Erythroblast (primary cell): Measurements from ENCODE around the gene SNAPC5.
A peak's percentile ranks its signal among the peaks of the same experiment; 100 is the strongest.

Source experiments
- DNase-seq, 2 experiments: peaks; one replicate each; lab custom pipeline; 2025; lab: John Stamatoyannopoulos, UW
- GATA1 ChIP-seq: IDR thresholded peaks from 2 replicates; pipeline ENCODE4 v1.6.1; 2011; ENCODE audit warnings: low read depth, mild to moderate bottlenecking, control low read depth, low read length, moderate library complexity
- POLR2A ChIP-seq: IDR thresholded peaks from 2 replicates; pipeline ENCODE4 v1.6.1; 2011; ENCODE audit warnings: mild to moderate bottlenecking, low read length

SNAPC5 gene, protein sequence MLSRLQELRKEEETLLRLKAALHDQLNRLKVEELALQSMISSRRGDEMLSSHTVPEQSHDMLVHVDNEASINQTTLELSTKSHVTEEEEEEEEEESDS

GRCh38 chr15:66497502-66498455 is at the start of gene SNAPC5:
Gene SNAPC5 (minus strand): TSS chr15:66497762. CDS start chr15:66497731, 31 bp downstream.
- TF ChIP-seq POLR2A (peak; percentile 79), GATA1 (no peak)
- DNase-seq, result peak; percentile 96 to 98

GRCh38 chr15:66545255-66545654 is 47.7 kb upstream of the SNAPC5 start:
- TF ChIP-seq GATA1 (no peak), POLR2A (no peak)
- DNase-seq, result no peak

DNA sequence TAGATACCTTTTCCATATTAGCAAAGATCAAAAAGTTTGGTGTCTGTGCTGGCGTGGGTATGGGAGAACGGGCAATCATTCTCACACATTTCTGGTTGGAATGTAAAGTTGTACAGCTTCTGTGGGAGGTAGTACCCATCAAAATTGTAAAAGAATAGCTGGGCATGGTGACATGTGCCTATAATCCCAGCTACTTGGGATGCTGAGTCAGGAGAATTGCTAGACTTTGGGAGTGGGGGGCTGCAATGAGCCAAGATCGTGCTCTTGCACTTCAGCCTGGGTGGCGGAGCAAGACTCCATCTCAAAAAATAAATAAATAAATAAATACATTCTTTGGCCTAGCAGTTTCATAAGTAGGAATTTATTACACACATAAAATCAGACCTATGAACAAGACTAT is 45.3 kb upstream of the SNAPC5 start:
- no peak for TF ChIP-seq POLR2A
- DNase-seq, result no peak

GRCh38 chr15:66535056-66535455 is 37.5 kb upstream of the SNAPC5 start:
- no peak for DNase-seq
- TF ChIP-seq GATA1, result no peak
- TF ChIP-seq POLR2A, result no peak

GRCh38 chr15:66524838-66525237 is 27.3 kb upstream of the SNAPC5 start:
- DNase-seq, result no peak
- TF ChIP-seq POLR2A (no peak), GATA1 (no peak)

GRCh38 chr15:66523926-66524325 is 26.4 kb upstream of the SNAPC5 start:
- no peak for DNase-seq
- TF ChIP-seq GATA1 (no peak), POLR2A (no peak)

DNA sequence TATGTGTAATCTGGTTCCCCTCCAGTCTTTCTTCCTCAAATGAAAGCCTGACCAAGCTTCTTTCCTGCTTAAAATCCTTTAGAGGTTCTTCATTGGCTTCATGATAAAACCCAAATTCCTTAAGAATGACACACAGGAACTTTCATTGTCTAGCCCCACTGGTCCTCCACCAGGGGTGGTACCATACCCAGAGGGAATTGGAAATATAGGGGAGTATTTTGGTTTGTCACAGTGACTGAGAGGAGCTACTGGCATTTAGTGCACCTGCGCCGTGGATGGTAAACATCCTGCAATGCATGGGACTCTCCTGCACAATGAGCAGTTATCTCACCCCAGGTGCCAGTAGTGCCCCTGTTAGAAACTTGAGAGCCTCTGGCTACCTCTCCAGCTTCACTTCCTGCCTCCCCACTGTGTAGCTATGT is 18.4 kb upstream of the SNAPC5 start:
- no peak for TF ChIP-seq POLR2A
- TF ChIP-seq GATA1, result no peak
- DNase-seq, result no peak

DNA sequence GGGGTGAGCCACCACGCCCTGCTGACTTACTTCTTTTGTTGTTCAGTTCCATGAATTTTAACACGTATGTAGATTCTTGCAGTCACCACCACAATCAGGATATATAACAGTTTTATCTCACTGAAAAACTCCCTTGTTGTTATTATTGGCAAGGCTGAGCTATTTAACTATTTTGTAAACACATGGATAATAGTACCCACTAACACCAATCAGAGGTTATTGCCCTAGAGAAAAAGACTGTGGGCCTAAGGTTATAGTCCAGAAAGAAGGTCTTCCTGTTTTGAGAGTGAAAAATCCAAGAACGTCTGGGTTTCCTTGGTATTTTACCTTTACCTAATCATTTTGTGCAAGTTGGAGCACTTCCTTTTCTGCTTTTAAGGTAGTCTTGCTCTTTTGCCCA is 17.0 kb upstream of the SNAPC5 start:
- no peak for TF ChIP-seq GATA1
- TF ChIP-seq POLR2A, result no peak
- no peak for DNase-seq

GRCh38 chr15:66508293-66508883 is 10.8 kb upstream of the SNAPC5 start:
- DNase-seq, result no peak
- TF ChIP-seq GATA1 (no peak), POLR2A (no peak)

DNA sequence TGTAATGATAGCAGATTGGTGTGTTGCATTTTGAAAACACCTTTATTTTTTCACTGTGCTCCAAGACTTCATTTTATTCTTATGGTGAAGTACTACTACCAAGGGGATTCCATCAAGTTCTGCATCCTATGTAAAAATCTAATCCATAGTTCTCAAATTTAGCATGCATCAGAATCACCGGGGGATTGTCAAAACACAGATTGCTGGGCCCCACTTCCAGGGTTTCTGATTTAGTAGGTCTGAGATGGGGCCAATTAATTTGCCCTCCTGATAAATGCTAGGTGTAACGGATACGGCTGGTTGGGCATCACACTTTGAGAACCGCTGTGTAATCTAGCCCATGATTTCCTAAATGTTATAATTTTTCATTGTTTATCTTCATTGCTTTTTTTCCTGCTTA is 8.3 kb upstream of the SNAPC5 start:
- no peak for TF ChIP-seq POLR2A
- TF ChIP-seq GATA1, result no peak
- DNase-seq, result no peak

GRCh38 chr15:66505430-66505811 is 7.9 kb upstream of the SNAPC5 start:
- TF ChIP-seq POLR2A (no peak), GATA1 (no peak)

DNA sequence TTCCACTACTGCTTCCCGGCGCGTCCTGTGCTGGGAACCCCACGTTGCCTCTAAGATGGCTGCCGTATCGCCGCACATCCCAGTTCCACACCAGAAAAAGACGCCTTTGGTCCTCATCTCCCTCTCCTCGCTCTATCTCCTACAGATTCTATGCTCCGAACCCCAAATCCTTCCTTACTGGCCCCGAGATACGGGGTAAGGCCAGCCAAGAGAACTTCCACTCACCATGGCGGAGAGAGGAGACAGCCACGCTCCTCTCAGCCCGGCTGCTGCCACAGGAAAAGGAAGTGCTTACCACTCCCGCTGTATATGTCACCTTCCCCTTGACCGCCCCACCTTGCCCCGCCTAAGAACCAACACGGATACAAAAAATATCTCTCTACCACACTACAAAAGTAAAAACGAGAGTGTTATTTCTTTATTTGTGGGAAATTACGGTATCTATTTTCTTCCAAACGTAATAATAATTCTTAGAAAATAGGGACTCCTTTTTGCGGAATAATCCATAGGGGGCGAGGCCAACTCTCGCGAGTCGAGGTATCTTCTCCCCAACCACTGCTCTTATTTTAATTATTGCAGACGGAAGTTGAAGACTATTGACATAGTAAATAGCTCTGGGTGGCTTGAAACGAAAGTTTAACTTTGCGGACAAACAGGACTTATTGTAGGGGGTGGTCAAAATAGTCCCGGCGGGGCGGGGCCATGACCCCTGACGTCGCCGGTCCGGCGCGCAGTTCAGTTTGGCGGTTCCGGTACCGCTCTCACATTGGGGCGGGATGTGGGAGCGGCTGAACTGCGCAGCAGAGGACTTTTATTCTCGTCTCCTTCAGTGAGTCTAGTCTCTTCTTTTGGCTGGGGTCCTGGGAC is 7.2 kb upstream of the SNAPC5 start, which contains the start of the genes RPL4 and ZWILCH:
Gene RPL4 (minus strand): TSS at position 293 of the 867 bp plus-strand sequence. CDS start 65 bp downstream, at position 228.
Gene ZWILCH (plus strand): TSS at position 764 of the 867 bp plus-strand sequence. CDS start 13 bp downstream, at position 777.
- TF ChIP-seq GATA1, result no peak
- TF ChIP-seq POLR2A, result peak; percentile 99
- DNase-seq, result peak; percentile 91 to 93

More at GRCh38 chr15:66505430-66505811, 7.9 kb upstream of the SNAPC5 start:
- no peak for DNase-seq
